Measurements from ENCODE around the gene TRIM63.
"Not testable (repeated sequence)": the region's sequence is repeated elsewhere in the genome, so short reads cannot be mapped to it uniquely, and the experiment has no call there.

The TRIM63 gene

DNA sequence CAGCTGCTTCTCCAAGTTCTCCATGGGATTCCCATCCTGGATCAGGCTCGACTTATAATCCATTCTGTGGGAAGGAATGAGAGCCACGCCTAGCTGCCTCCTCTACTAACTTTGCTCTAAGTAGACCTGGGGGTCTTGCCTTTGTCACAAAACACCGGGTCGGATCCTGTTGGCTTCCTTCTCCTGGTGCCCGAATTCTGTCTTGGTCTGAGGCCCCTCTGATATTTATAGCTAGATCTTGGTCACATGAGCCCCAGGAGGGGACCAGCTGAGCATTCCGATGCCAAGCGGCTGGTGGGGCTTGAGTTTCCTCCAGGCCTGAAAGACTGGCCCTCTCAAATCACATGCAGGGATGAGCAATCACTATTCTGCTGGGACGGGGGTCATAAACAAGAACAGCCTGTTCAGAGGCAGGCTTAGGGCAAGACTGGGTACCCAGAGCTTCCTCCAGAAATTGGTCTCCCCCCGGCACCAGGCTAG is at the start of gene TRIM63:
Gene TRIM63, minus strand, starts transcription at position 199 of the 480 bp plus-strand sequence. Its CDS starts 136 bp downstream, at position 63.
- DNase-seq (ENCODE audit: low spot score): no peak

DNA sequence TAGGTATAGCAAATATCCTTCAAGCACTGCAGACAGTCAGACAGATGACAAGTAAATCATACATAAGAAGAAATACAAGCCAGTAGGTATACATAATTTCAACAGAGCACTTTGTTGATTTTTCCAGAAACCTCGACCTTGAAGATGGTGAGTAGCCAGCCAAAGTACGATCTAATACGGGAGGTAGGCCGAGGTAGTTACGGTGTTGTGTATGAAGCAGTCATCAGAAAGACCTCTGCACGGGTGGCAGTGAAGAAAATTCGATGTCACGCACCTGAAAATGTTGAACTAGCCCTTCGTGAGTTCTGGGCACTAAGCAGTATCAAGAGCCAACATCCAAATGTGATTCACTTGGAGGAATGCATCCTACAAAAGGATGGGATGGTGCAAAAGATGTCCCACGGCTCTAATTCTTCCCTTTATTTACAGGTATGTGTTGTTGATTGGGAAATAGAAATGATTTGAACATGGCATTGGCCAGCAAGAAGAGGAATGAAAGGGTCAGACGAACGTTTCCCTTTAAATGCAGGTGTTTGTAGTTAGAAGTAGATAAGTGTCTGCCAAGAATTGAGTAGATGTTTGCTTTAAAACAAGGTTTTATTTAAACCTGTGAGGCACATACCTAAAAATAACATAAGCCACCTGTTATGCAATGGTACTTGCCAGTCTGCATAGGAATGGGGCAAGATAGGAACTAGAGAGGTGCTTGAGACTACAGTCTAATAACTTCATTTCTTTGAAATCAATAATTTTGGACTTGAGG is 46.9 kb upstream of the TRIM63 start:
- no peak for DNase-seq (ENCODE audit: low spot score)

DNA sequence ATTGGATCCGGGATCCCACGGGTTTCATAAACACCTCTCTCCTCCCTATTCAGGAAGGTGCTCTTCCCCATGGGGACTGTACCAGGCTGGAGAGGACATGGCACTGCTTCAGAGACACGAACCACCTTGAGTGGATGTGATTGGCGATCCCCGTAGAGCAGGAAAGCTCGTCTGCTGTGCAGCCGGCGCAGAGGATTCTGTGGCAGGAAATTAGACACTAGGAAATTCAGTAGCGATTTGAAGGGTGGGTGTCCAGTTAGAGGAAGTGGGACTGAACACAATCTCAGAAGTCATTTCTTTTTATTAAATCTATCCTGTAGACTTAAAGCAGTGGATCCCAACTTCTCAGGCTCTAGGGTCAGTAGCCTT is 45.0 kb upstream of the TRIM63 start:
- DNase-seq (ENCODE audit: low spot score): peak; percentile 66

DNA sequence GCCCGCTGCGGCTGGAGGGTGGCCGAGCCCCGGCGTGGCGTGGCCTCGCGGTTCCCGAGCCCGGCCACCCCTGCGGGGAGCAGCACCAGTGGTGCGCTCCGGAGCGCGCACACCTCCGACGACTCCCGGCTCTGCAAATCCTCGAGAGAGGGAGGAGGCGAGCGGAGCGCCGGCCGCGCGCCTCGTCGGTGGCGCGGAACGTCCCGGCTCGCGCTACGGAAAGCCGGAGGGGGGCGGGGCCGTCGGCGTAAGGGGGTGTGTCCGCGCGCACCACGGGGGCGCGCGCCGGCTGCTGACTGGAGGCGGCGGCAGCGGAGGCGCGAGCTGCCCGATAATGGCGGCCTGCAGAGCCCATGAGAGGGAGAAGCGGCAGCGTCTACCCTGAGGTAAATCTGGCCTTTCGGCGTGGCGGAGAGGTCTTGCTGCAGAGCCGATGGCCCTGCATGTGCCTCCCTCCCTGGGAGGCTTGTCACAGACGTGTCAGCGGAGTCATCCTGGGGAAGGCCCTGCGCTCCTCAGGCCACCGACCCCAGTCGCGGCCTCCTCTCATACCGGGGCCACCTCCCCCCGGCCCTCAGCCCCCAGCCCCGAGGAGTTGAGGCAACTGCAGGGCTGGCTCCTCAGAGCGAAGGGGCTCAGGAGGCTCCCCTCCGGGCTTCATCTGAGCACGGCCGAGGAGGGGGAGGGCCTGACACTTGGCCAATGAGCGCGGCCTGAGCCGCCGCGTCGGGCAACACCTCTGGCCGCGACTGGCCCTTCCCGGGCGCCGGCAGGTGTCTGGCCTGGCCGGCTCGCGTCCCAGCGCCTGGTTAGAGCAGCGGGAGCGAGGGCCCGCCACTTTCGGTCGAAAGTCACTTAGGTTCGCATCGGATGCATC is 44.3 kb upstream of the TRIM63 start, which contains the start of gene PDIK1L:
Gene PDIK1L, plus strand, starts transcription at position 295 of the 877 bp plus-strand sequence. CDS start 2,485 bp downstream, outside the sequence.
- DNase-seq (ENCODE audit: low spot score): peak; percentile 95

DNA sequence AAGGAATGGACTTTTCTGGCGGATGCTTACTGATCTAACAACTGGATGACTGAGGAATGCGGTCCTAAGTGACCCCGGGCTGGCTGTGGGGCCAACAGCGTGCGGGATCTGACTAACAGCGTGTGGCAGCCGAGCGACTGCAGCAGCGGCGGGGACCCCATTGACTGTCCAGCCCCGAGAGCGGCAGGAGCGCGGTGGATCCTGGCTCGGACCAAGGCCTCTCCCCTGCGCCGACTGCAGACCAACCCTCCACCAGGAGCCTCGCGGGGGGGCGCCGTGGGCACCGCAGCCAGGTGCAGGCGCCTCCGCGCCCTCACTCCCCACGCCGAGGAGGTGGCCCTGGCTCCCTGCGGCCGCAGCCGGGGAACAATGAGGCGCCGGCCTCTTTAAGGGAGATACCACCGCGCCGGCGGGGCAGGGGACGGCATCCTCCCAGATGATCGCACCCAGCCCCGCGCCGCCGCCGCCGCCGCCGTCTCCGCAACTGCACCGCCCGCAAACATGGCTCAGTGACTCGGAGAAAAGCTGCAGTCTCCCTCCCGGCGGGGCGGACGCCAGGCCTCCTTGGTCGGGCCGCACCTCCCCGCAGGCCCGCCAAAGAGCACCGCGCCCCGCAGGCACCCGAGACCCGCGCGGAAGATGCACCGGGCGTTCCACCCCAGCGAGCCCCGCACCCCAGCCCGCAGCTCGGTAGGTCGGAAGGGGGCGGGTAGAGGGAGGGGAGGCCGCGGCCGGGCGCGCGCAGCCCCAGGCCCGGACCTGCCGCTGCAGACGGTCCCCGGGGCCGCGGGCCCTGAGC is 43.5 kb upstream of the TRIM63 start:
- peak; percentile 73 for DNase-seq (ENCODE audit: low spot score)

DNA sequence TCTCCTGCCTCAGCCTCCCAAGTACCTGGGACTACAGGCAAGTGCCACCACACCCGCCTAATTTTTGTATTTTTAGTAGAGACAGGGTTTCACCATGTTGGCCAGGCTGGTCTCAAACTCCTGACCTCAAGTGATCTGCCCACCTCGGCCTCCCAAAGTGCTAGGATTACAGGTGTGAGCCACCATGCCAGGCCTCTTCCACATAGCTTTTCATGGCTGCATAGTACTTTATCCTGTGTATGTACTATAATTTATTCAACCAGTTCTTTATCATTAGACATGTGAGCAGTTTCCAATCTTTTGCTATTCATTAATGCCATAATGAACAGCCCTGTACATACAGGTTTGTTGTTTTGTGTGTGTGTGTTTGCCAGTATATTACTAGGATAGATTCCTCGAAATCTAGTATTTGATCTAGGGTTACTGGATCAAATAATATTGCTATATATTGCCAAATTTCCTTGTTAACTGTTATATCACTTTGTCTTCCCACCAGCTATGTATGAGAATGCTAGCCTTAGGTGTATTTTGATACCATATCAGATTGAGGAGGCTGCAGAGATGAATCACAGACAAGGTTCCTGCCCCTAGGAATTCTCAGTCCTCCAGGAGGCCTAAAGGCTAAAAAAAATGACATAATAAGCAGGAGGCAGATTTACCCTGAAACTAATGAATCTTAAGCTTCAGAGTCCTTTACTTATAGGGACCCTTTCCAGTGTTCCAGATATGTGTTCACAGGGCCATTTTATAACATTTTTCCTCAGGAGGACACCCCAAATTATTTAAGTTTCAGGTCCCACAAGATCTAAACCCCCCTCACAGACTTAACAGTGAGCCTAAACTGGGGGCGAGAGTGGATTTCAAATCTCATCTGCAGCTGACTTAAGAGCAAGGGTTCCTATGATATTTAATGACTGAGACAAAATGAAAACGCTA is 42.1 kb upstream of the TRIM63 start:
- peak; percentile 15 for DNase-seq (ENCODE audit: low spot score)

DNA sequence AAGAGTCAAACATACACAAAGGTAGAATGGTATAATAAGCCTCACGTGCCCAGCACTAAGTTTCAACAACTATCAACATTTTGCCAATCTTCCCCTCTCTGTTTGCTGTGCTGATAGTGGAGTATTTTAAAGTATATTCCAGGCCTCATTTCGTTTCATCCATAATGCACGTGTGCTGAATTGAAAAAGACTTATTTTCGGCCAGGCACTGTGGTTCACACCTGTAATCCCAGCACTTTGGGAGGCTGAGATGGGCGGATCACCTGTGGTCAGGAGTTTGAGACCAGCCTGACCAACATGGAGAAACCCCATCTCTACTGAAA is 37.8 kb upstream of the TRIM63 start:
- not testable (repeated sequence) for DNase-seq (ENCODE audit: low spot score)

DNA sequence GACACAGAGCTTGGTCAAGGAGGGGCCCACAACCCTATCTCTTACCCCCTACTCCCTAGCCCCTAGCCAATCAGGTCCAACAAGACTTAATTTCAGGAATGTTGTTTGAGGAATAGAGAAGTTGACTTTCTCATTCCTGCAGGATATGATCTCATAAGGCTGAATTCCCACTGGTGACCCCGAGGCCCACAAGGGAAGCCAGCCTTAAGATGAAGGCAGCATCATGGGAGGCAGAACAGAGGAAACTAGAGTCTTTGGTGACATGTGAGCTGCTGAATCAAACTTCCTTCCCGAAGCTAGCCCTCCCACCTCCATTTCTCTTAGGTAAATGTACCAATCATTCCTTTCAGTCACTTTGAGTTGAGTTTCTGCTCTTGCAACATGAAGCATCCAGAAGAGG is 35.1 kb upstream of the TRIM63 start:
- DNase-seq (ENCODE audit: low spot score): no peak

DNA sequence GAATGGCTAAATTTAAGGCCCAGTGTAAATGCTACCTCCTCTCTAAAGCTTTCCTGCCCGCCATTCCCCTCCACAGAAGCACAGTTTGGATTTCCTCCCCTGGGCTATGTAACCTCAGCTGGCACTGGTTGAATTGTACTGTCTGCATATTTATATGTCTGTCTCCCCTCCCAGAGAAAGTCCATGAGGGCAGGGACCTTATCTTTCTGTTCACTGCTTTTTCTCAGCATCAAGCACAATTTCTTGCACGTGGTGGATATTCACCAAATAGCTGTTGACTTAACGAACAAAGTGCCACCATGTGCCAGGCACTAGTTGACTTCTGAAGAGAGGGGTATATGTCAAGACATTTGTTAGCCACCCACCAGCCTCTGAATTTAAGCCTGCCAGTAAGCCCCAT is 34.7 kb upstream of the TRIM63 start:
- DNase-seq (ENCODE audit: low spot score): no peak

DNA sequence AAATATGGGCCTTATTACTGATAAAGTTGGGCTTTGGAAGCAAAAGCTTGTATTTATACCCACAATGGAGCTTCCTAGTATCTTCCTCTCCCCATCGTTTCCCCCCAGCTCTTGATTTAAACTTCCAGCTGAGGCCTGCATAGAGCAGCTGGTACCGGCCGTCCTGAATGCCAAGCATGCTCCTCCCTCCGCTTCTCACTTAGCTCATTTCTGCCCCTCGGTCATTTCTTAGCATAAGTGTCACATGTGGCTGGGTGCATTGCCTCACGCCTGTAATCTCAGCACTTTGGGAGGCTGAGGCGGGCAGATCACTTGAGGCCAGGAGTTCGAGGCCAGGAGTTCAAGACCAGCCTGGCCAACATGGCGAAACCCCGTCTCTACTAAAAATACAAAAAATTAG is 32.8 kb upstream of the TRIM63 start:
- DNase-seq (ENCODE audit: low spot score): not testable (repeated sequence)

DNA sequence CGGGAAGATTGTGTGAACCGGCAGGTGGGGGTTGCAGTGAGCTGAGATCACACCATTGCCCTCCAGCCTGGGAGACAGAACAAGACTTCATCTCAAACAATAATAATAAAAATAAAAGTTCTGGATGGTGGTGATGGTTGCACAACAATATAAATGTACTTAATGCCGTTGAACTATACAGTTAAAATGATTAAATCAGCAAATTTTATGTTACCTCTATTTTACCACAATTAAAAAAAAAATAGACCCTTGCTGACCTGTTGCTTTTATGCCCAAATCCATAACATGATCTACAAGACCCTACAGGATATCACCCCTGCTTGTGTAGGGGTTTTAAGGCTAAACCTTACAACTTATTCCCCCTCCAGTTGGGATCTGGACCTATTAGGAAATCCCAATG is 32.4 kb upstream of the TRIM63 start:
- DNase-seq (ENCODE audit: low spot score): no peak

DNA sequence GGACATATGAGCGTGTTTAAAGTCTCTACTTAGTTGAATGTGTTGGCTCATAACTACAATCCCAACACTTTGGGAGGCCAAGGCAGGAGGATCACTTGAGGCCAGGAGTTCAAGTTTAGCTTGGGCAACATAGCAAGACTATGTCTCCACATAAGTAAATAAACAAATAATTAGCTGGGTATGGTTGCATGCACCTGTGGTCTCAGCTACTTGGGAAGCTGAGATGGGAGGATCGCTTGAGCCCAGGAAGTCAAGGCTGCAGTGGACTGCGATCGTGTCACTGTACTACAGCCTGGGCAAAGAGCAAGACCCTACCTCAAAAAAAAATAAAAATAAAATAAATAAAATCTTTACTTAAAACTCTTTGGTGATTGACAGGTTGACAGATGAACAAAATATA is 31.2 kb upstream of the TRIM63 start:
- no peak for DNase-seq (ENCODE audit: low spot score)

DNA sequence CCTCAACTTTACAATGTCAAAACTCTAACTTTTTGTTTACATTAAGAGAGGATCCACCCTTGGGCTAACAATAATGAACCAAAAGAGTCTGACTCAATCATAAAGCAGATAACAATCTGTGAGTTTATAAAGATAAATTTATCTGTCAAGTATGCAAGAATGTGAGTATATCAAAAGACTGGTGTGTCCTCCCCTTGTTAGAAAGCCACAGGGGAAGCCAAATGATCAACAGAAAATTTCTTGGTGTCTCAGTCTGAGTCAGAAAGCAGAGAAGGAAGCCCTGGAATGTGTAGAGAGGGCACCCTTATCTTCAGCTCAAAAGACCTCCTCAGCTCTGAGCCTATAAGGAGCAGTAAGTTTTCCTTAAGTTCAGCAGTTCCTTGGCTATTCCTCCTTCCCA is 30.3 kb upstream of the TRIM63 start:
- peak; percentile 48 for DNase-seq (ENCODE audit: low spot score)

DNA sequence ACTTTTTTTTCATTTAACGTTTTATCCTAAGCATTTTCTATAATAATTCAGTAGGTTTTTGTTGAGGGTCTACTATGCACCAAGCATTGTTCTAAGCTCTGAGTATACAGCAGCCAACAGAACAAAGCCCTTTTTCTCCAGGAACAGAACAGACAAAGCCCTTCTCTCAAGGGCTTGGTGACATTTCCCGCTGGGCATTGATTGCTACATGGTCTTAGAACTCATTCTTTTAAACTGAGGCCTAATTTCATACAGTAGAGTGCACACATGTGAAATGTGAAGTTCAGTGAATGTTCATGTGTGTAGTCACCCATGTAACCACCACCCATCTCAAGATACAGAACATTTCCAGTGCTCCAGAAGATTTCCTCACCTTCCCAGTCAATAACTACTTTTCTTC is 29.0 kb upstream of the TRIM63 start:
- DNase-seq (ENCODE audit: low spot score): no peak

DNA sequence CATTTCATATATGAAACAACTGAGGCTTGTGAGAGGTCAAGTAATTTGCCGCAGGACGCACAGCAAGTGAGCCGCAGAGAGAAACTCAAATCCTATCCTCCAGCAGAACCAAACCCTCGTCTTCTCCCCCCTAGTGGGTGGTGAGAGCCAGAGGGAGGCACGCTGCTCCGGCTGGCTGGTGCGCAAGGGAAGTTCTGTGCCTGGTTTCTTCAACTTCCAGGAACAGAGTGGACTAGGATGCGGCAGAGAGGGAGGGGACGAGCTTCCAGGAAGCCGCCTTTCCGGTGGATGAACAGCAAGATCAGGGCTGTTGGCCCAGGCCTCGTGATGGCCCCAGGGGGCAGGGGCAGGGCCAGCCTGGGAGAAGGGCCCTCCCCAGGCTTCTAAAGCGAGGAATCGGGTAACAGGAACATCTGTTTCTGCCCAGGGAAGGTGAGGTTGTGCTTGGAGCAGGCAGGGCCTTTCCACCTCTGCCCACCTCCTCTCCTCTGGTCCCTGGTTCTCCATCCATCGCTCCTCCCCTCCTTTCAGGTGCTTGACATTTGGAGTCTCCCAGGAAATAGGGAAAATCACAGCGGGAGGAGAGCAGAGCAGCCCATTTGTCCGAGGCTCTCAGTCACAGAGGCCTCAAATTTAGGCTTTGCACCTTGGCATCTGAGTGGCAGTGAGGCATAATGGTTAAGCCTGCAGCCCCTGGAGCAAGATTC is 27.4 kb upstream of the TRIM63 start:
- peak; percentile 39 for DNase-seq (ENCODE audit: low spot score)

DNA sequence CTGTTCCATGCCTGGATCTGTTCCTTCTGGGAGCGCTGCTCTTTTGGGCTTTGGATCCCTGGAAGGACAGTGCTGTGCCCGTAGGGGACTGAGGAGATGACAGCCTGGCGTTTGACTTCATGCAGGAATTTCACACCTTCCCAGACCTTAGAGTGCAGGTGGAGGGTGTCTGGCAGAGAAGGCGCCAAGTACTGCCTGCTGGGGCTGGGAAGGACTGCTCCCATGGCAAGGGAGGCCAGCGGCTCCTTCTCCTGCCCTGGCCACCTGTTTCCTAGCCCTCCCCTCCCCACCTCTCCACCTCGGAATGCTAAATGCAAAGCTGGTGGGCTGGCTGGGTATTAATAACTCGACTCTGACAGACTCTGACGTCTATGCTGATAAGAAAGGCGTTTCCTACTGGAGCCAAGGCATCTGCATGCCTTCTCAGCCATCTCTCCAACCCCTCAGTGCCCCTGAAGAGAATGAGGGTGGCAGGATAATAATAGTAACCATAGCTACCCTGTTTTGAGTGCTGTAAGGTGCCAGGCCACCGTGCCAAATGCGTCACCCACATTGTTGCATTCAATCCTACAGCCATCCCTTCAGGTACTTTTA is 26.7 kb upstream of the TRIM63 start:
- DNase-seq (ENCODE audit: low spot score): peak; percentile 13

DNA sequence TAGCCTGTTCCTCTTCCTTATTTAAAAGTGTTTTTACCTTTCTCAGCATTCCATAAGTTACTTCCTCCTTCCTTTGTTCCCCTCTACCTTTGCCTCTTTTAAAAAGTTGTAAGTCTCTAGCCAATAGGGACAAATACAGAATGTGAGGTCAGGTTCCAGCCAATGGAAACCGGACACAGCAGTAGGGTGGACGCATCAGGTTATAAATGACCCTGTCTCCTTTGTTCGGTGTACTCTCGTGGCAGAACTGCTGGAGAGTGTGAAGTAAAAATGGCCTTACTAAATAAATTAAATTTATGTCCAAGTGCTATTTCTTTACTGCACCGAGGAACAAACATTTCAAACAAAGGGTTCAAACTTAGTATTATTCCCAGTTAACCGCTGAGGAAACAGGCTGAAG is 26.1 kb upstream of the TRIM63 start:
- not testable (repeated sequence) for DNase-seq (ENCODE audit: low spot score)

DNA sequence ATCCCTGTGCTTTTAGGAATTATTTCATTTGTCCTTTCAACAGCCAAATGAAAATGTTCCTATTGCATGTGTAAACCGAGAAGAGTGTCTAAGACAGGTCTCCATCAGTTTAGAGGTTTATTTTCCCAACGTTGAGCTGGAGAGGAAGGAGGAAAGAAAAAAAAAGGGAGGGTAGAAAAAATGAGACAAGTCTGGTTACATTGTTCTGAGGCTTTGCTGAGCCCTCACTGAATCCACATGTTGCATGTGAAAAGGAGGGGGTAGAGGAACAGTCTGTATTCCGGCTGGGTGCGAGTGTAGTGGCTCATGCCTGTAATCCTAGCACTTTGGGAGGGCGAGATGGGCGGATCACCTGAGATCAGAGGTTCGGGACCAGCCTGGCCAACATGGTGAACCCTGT is 25.0 kb upstream of the TRIM63 start:
- no peak for DNase-seq (ENCODE audit: low spot score)

DNA sequence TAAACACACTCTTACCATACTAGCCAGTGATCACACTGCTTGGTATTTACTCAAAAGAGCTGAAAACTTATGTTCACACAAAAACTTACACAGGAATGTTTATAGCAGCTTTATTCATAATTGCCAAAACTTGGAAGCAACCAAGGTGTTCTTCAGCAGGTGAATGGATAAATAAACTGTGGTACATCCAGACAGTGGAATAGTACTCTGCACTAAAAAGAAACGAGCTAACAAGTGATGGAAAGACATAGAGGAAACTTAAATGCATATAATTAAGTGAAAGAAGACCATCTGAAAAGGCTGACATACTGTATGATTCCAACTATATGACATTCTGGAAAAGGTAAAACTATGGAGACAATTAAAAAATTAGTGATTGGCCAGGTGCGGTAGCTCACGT is 23.5 kb upstream of the TRIM63 start:
- DNase-seq (ENCODE audit: low spot score): no peak

DNA sequence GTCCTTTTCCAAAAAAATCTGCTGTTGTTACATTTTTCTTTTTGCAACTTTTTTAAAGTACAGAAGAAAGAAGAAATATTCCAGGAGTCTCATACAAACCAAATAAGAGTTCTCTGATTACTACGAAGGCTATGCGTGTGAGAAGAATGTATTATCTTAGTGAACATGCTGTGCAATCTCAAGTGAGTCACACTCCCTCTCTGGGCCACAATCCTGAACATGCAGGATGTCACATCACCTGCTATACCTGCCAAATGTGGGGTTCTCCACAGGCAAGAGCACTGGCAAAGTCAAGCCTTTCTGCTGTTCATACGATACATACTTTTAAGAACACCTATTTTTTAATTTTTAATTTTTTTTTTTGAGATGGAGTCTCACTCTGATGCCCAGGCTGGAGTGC is 21.7 kb upstream of the TRIM63 start:
- no peak for DNase-seq (ENCODE audit: low spot score)
